Measurements from ENCODE around the gene SNAPC4. TPM values are rescaled to one million over a fixed set of nuclear protein-coding genes. Genes with fewer than 3 reads are reported as not detected.

Gene SNAPC4
- total RNA-seq, 2 experiments from 2014 or later, result 12.4 to 16.8 TPM

DNA sequence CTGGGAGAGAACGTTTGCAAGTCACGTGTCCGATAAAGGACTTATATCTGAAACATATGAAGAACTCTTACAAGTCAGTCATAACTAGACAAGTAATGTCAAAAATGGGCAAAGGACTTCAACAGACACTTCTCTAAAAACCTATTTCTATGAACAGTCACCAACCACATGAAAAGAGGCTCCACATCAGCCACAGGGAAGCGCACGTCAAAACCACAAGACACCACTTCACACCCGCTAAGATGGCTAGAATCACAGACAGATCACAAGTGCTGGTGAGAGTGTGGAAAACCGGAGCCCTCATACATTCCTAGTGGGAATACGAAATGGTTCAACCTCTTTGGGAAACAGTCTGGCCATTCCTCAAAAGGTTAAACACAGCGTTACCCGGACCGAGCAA lies 15.0 kb downstream of the SNAPC4 start:
- Mint-ChIP-seq H3K9me3 (ENCODE audit: low read depth) (no peaks in the 10 kb centered on the region), H3K27me3 (no peaks in the 10 kb centered on the region), H3K4me3 (no peak overlapping the region), H3K36me3 (ENCODE audit: low read depth) (peaks cover 59% of the 10 kb centered on the region), H3K4me1 (peaks cover 18% of the 10 kb centered on the region), H3K27ac (no peak overlapping the region)
- ATAC-seq, result peak; percentile 84
- ChIA-PET CTCF (interaction anchor here (0.6 kb wide), 1 partner anchor 288 kb away, joined by 4 read pairs; no protein-coding TSS in a partner anchor), POLR2A (interaction anchor here (0.6 kb wide), 1 partner anchor 22 kb away, joined by 3 read pairs; no protein-coding TSS in a partner anchor)
- peak; percentile 68 for DNase-seq
- intact Hi-C loops (cut with DNase I, micrococcal nuclease), result loop anchor here (1.0 to 2.0 kb wide), 2 partner anchors 14 to 15 kb away; partner anchors contain the start of gene SNAPC4 (in 1 of the 2)

DNA sequence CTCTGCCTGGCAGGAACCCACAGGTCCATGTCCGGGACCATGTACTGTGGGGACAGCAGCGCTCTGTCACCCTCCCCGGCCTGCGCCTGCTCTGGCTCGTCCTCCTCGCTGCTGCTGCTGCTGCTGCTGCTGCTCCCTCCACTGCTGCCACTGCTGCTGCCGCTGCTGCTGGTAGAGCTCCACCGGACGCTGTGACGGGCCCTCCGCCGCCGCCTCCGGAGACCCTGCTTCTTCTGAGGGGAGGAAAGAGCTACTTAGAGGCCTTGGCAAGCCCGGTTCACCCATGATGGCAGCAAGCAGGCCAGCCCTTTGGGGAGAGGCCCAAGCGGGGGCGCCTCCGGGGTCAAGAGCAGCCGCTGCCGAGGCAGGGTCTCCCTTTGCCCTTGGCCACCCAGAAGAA lies 16.5 kb downstream of the SNAPC4 start:
- CTCF ChIA-PET, result no interaction called here
- intact Hi-C loops (cut with DNase I, micrococcal nuclease), result no loop called here
- no peak overlapping the region for H3K27ac Mint-ChIP-seq
- DNase-seq (no peak), ATAC-seq (no peak)
- no peak overlapping the region for H3K4me3 Mint-ChIP-seq
- peaks cover 18% of the 10 kb centered on the region for H3K4me1 Mint-ChIP-seq
- H3K36me3 Mint-ChIP-seq (ENCODE audit: low read depth), result peaks cover 45% of the 10 kb centered on the region
- no peaks in the 10 kb centered on the region for H3K27me3 Mint-ChIP-seq
- POLR2A ChIA-PET, result no interaction called here
- no peaks in the 10 kb centered on the region for H3K9me3 Mint-ChIP-seq (ENCODE audit: low read depth)

GRCh38 chr9:136381966-136382513 lies 17.9 kb downstream of the SNAPC4 start:
- DNase-seq, result no peak
- H3K4me3 Mint-ChIP-seq, result no peak overlapping the region
- no peak for ATAC-seq
- POLR2A ChIA-PET, result interaction anchor here (0.6 to 1.7 kb wide), 2 partner anchors 9 to 19 kb away, joined by 4 to 7 read pairs; partner anchors contain the start of gene DNLZ
- intact Hi-C loops (cut with DNase I, micrococcal nuclease), result no loop called here
- no peaks in the 10 kb centered on the region for H3K9me3 Mint-ChIP-seq (ENCODE audit: low read depth)
- H3K27ac Mint-ChIP-seq, result no peak overlapping the region
- CTCF ChIA-PET, result interaction anchor here (2.0 kb wide), 1 partner anchor 19 kb away, joined by 8 read pairs; the partner anchor contains the start of gene DNLZ
- H3K27me3 Mint-ChIP-seq, result no peaks in the 10 kb centered on the region
- H3K36me3 Mint-ChIP-seq (ENCODE audit: low read depth), result peaks cover 35% of the 10 kb centered on the region
- H3K4me1 Mint-ChIP-seq, result peaks cover 18% of the 10 kb centered on the region

GRCh38 chr9:136381311-136381710 lies 18.7 kb downstream of the SNAPC4 start:
- peaks cover 31% of the 10 kb centered on the region for H3K36me3 Mint-ChIP-seq (ENCODE audit: low read depth)
- CTCF ChIA-PET, result interaction anchor here (2.0 kb wide), 1 partner anchor 18 kb away, joined by 8 read pairs; the partner anchor contains the start of gene DNLZ
- intact Hi-C loops (cut with DNase I, micrococcal nuclease), result no loop called here
- H3K4me3 Mint-ChIP-seq, result no peak overlapping the region
- no peak for ATAC-seq
- H3K4me1 Mint-ChIP-seq, result peaks cover 18% of the 10 kb centered on the region
- POLR2A ChIA-PET, result interaction anchor here (0.6 to 1.7 kb wide), 3 partner anchors 9 to 33 kb away, joined by 3 to 7 read pairs (median 4); partner anchors contain the start of gene DNLZ
- no peak for DNase-seq
- no peak overlapping the region for H3K27ac Mint-ChIP-seq
- no peaks in the 10 kb centered on the region for H3K9me3 Mint-ChIP-seq (ENCODE audit: low read depth)
- H3K27me3 Mint-ChIP-seq, result no peaks in the 10 kb centered on the region

DNA sequence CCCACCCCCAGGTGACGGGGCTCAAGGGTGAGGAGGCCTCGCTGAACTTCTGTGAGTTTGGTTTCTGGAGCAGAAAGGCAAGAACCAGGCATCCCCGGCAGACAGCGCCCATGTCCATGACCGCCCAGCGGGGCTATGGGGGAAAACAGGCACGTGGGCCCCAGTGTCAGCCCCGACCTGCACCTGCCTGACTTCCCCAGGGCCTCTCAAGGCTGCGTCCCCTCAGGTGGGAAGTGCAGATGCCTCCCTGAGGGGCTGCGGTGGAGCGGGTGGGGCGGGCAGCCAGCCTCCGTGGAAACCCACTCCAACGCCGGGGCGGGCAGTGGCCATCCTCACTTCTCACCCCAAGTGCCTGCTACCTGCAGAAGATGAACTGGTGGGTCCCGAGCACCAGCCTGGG lies 19.6 kb downstream of the SNAPC4 start:
- ChIA-PET CTCF (no interaction called here), POLR2A (no interaction called here)
- H3K27me3 Mint-ChIP-seq, result no peaks in the 10 kb centered on the region
- H3K4me3 Mint-ChIP-seq, result no peak overlapping the region
- H3K36me3 Mint-ChIP-seq (ENCODE audit: low read depth), result peaks cover 23% of the 10 kb centered on the region
- DNase-seq (no peak), ATAC-seq (no peak)
- H3K27ac Mint-ChIP-seq, result no peak overlapping the region
- H3K9me3 Mint-ChIP-seq (ENCODE audit: low read depth), result no peaks in the 10 kb centered on the region
- peaks cover 10% of the 10 kb centered on the region for H3K4me1 Mint-ChIP-seq
- intact Hi-C loops (cut with DNase I, micrococcal nuclease), result no loop called here

GRCh38 chr9:136379891-136380290 lies 20.1 kb downstream of the SNAPC4 start:
- ChIA-PET POLR2A (no interaction called here), CTCF (no interaction called here)
- no peaks in the 10 kb centered on the region for H3K27me3 Mint-ChIP-seq
- ATAC-seq (no peak), DNase-seq (no peak)
- no peak overlapping the region for H3K4me3 Mint-ChIP-seq
- H3K36me3 Mint-ChIP-seq (ENCODE audit: low read depth), result peaks cover 20% of the 10 kb centered on the region
- H3K9me3 Mint-ChIP-seq (ENCODE audit: low read depth), result no peaks in the 10 kb centered on the region
- intact Hi-C loops (cut with DNase I, micrococcal nuclease), result no loop called here
- H3K27ac Mint-ChIP-seq, result no peak overlapping the region
- H3K4me1 Mint-ChIP-seq, result peaks cover 5% of the 10 kb centered on the region

DNA sequence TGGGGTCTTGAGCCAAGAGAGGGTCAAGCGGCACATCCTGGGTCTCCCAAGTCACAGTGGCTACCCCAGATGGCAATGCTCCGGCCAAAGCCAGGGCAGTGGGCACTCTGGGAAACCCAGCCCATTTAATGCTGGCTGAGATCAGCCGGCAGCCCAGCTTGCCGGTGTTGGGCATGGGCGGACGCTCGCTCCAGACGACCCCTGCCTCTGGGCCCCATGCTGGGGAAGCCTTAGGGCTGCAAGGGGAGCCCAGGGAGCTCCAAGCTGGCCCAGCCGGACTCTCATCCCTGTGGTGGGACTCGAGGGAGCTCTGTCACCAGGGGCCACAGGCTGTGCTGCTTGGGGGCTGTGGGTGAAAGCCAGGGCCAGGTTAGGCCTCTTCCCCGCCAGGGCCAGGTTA lies 20.6 kb downstream of the SNAPC4 start:
- intact Hi-C loops (cut with DNase I, micrococcal nuclease), result no loop called here
- ChIA-PET POLR2A (no interaction called here), CTCF (no interaction called here)
- DNase-seq (no peak), ATAC-seq (no peak)
- no peaks in the 10 kb centered on the region for H3K9me3 Mint-ChIP-seq (ENCODE audit: low read depth)
- no peaks in the 10 kb centered on the region for H3K4me1 Mint-ChIP-seq
- H3K36me3 Mint-ChIP-seq (ENCODE audit: low read depth), result peaks cover 19% of the 10 kb centered on the region
- no peak overlapping the region for H3K27ac Mint-ChIP-seq
- H3K4me3 Mint-ChIP-seq, result no peak overlapping the region
- H3K27me3 Mint-ChIP-seq, result no peaks in the 10 kb centered on the region

GRCh38 chr9:136379003-136379287 lies 21.0 kb downstream of the SNAPC4 start:
- POLR2A ChIA-PET, result no interaction called here

GRCh38 chr9:136378170-136379002 lies 21.6 kb downstream of the SNAPC4 start:
- Mint-ChIP-seq H3K27ac (no peak overlapping the region), H3K9me3 (ENCODE audit: low read depth) (no peaks in the 10 kb centered on the region), H3K36me3 (ENCODE audit: low read depth) (peaks cover 10% of the 10 kb centered on the region), H3K27me3 (no peaks in the 10 kb centered on the region), H3K4me3 (no peak overlapping the region), H3K4me1 (no peaks in the 10 kb centered on the region)
- ATAC-seq (no peak), DNase-seq (no peak)
- ChIA-PET POLR2A (no interaction called here), CTCF (no interaction called here)
- intact Hi-C loops (cut with DNase I, micrococcal nuclease), result no loop called here

More at GRCh38 chr9:136379003-136379287, 21.0 kb downstream of the SNAPC4 start:
- CTCF ChIA-PET, result no interaction called here
- Mint-ChIP-seq H3K4me3 (no peak overlapping the region), H3K27ac (no peak overlapping the region), H3K9me3 (ENCODE audit: low read depth) (no peaks in the 10 kb centered on the region), H3K4me1 (no peaks in the 10 kb centered on the region), H3K36me3 (ENCODE audit: low read depth) (peaks cover 14% of the 10 kb centered on the region), H3K27me3 (no peaks in the 10 kb centered on the region)
- intact Hi-C loops (cut with DNase I, micrococcal nuclease), result no loop called here
- no peak for DNase-seq
- ATAC-seq, result no peak

- CTCF ChIA-PET, result interaction anchor here (0.7 kb wide), 1 partner anchor 230 kb away, joined by 4 read pairs; no protein-coding TSS in a partner anchor
- H3K4me1 Mint-ChIP-seq, result no peaks in the 10 kb centered on the region
- H3K9me3 Mint-ChIP-seq (ENCODE audit: low read depth), result no peaks in the 10 kb centered on the region
- no peak for ATAC-seq
- H3K27me3 Mint-ChIP-seq, result no peaks in the 10 kb centered on the region
- peaks cover 6% of the 10 kb centered on the region for H3K36me3 Mint-ChIP-seq (ENCODE audit: low read depth)
- no peak for DNase-seq
- no peak overlapping the region for H3K27ac Mint-ChIP-seq
- H3K4me3 Mint-ChIP-seq, result no peak overlapping the region
- POLR2A ChIA-PET, result no interaction called here
- intact Hi-C loops (cut with DNase I, micrococcal nuclease), result no loop called here
Measured at GRCh38 chr9:136377341-136378169, 22.4 kb downstream of the SNAPC4 start.

GRCh38 chr9:136376457-136376856 lies 23.5 kb downstream of the SNAPC4 start:
- Mint-ChIP-seq H3K4me1 (no peaks in the 10 kb centered on the region), H3K9me3 (ENCODE audit: low read depth) (no peaks in the 10 kb centered on the region), H3K4me3 (no peak overlapping the region), H3K36me3 (ENCODE audit: low read depth) (peaks cover 4% of the 10 kb centered on the region), H3K27ac (no peak overlapping the region), H3K27me3 (no peaks in the 10 kb centered on the region)
- ChIA-PET CTCF (no interaction called here), POLR2A (no interaction called here)
- DNase-seq, result no peak
- intact Hi-C loops (cut with DNase I, micrococcal nuclease), result no loop called here
- ATAC-seq, result no peak
